Neural progenitor cell (in vitro differentiated cells): ENCODE measurements around the gene FBXW7. TPM values are rescaled to one million over a fixed set of nuclear protein-coding genes. Genes with fewer than 3 reads are reported as not detected.

Experiments
- DNase-seq: peaks from one replicate; pipeline ENCODE4 v3.0.0-alpha.2; 2016; ENCODE audit warnings: low spot score
- H2AFZ ChIP-seq: fragments of 200-600 bp; sonication (generic); replicated peaks from 2 replicates; pipeline ENCODE4 v1.6.1; 2016; ENCODE audit warnings: antibody characterized with exemption
- H3F3A ChIP-seq: fragments of 200-600 bp; sonication (generic); 2 replicates; pipeline ENCODE4 v1.6.1; 2016; ENCODE audit warnings: antibody characterized with exemption, low read depth
- H3K27ac ChIP-seq: fragments of 200-600 bp; sonication (generic); 2 replicates; pipeline ENCODE4 v1.5.1; 2016; ENCODE audit warnings: mild to moderate bottlenecking
- H3K27me3 ChIP-seq: fragments of 200-600 bp; sonication (generic); 2 replicates; pipeline ENCODE4 v1.6.1; 2016; ENCODE audit warnings: mild to moderate bottlenecking, moderate library complexity
- H3K36me3 ChIP-seq: fragments of 200-600 bp; sonication (generic); 2 replicates; pipeline ENCODE4 v1.5.1; 2016
- H3K4me1 ChIP-seq: fragments of 200-600 bp; sonication (generic); 2 replicates; pipeline ENCODE4 v1.6.1; 2016; ENCODE audit warnings: mixed run types
- H3K4me2 ChIP-seq: fragments of 200-600 bp; sonication (generic); 2 replicates; pipeline ENCODE4 v1.6.1; 2016
- H3K4me3 ChIP-seq: fragments of 200-600 bp; sonication (generic); 2 replicates; pipeline ENCODE4 v1.5.1; 2016
- H3K79me2 ChIP-seq: fragments of 200-600 bp; sonication (generic); 2 replicates; pipeline ENCODE4 v1.6.1; 2016; ENCODE audit warnings: low read depth
- H3K9ac ChIP-seq: fragments of 200-600 bp; sonication (generic); 2 replicates; pipeline ENCODE4 v1.6.1; 2016
- H3K9me3 ChIP-seq: fragments of 200-600 bp; sonication (generic); 2 replicates; pipeline ENCODE4 v1.5.1; 2016; ENCODE audit warnings: low read depth
- H4K20me1 ChIP-seq: fragments of 200-600 bp; sonication (generic); 2 replicates; pipeline ENCODE4 v1.6.1; 2016; ENCODE audit warnings: low read depth
- H3K27ac Mint-ChIP-seq: 3 replicates; pipeline ENCODE4 v1.8.0; 2021; ENCODE audit warnings: mixed read lengths
- H3K27me3 Mint-ChIP-seq: 2 replicates; pipeline ENCODE4 v1.8.0; 2022; ENCODE audit warnings: low read depth, mild to moderate bottlenecking, inconsistent platforms, moderate library complexity, mixed read lengths; ENCODE audit not compliant: insufficient read depth
- H3K36me3 Mint-ChIP-seq: 3 replicates; pipeline ENCODE4 v1.8.0; 2021; ENCODE audit warnings: mixed read lengths
- H3K4me1 Mint-ChIP-seq: 3 replicates; pipeline ENCODE4 v1.8.0; 2021; ENCODE audit warnings: mixed read lengths
- H3K4me3 Mint-ChIP-seq: 3 replicates; pipeline ENCODE4 v1.8.0; 2021; ENCODE audit warnings: mild to moderate bottlenecking, moderate library complexity, mixed read lengths
- H3K9me3 Mint-ChIP-seq: 3 replicates; pipeline ENCODE4 v1.8.0; 2020; ENCODE audit warnings: mixed read lengths
- CTCF ChIP-seq: fragments of 200-600 bp; sonication (generic); IDR thresholded peaks from 2 replicates; pipeline ENCODE4 v1.5.1; 2017; ENCODE audit warnings: antibody characterized with exemption, mild to moderate bottlenecking
- EZH2 ChIP-seq: fragments of 200-600 bp; sonication (generic); IDR thresholded peaks from 2 replicates; pipeline ENCODE4 v1.6.1; 2017; ENCODE audit warnings: antibody characterized with exemption, mild to moderate bottlenecking, moderate library complexity
- EZH2phosphoT487 ChIP-seq: fragments of 200-600 bp; sonication (generic); IDR thresholded peaks from 2 replicates; pipeline ENCODE4 v1.6.1; 2017; ENCODE audit warnings: antibody characterized with exemption
- total RNA-seq: library from RNA; depleted of rRNA; stranded (reverse); fragments of >200 nt; gene quantifications from 2 replicates; pipeline ENCODE4 v1.2.3, GENCODE V29; 2015; ENCODE audit warnings: low replicate concordance

FBXW7 gene
- total RNA-seq, 1 donor from 2014 or later, result 43.9 TPM

GRCh38 chr4:152462047-152462446, 73.8 kb downstream of the FBXW7 start:
- no peak overlapping the region for H2AFZ ChIP-seq
- no peaks in the 10 kb centered on the region for H3K36me3 ChIP-seq
- no peaks in the 10 kb centered on the region for H3K27me3 ChIP-seq
- H3K9me3 ChIP-seq, result no peaks in the 10 kb centered on the region
- H3F3A ChIP-seq, result no peaks in the 10 kb centered on the region
- no peak for TF ChIP-seq CTCF
- TF ChIP-seq EZH2phosphoT487, result no peak
- no peak for TF ChIP-seq EZH2
- Mint-ChIP-seq H3K27ac (no peak overlapping the region), H3K27me3 (no peaks in the 10 kb centered on the region), H3K36me3 (peaks cover 2% of the 10 kb centered on the region), H3K4me1 (no peaks in the 10 kb centered on the region), H3K9me3 (peaks cover 4% of the 10 kb centered on the region), H3K4me3 (no peak overlapping the region)
- no peak for DNase-seq
- H3K4me3 ChIP-seq, result no peak overlapping the region
- H4K20me1 ChIP-seq, result no peaks in the 10 kb centered on the region
- H3K79me2 ChIP-seq, result peaks cover 43% of the 10 kb centered on the region
- H3K9ac ChIP-seq, result no peak overlapping the region
- H3K4me2 ChIP-seq, result no peak overlapping the region
- no peak overlapping the region for H3K27ac ChIP-seq
- no peaks in the 10 kb centered on the region for H3K4me1 ChIP-seq

GRCh38 chr4:152460488-152460887, 75.4 kb downstream of the FBXW7 start:
- no peak overlapping the region for H3K27ac Mint-ChIP-seq
- DNase-seq, result no peak
- H3K9me3 Mint-ChIP-seq, result peaks cover 6% of the 10 kb centered on the region
- Histone ChIP-seq H3K79me2 (peaks cover 44% of the 10 kb centered on the region), H3K9ac (no peak overlapping the region), H3K9me3 (no peaks in the 10 kb centered on the region), H3K27ac (no peak overlapping the region), H2AFZ (no peak overlapping the region), H4K20me1 (peaks cover 2% of the 10 kb centered on the region), H3K4me1 (no peaks in the 10 kb centered on the region), H3K4me3 (no peak overlapping the region), H3K36me3 (no peaks in the 10 kb centered on the region), H3K27me3 (no peaks in the 10 kb centered on the region), H3F3A (no peaks in the 10 kb centered on the region), H3K4me2 (no peak overlapping the region)
- H3K36me3 Mint-ChIP-seq, result peaks cover 2% of the 10 kb centered on the region
- no peaks in the 10 kb centered on the region for H3K4me1 Mint-ChIP-seq
- H3K27me3 Mint-ChIP-seq, result no peaks in the 10 kb centered on the region
- H3K4me3 Mint-ChIP-seq, result no peak overlapping the region
- TF ChIP-seq EZH2phosphoT487, result no peak
- no peak for TF ChIP-seq CTCF
- TF ChIP-seq EZH2, result no peak

GRCh38 chr4:152459326-152459725, 76.6 kb downstream of the FBXW7 start:
- H3K27ac ChIP-seq, result no peak overlapping the region
- DNase-seq, result no peak

More at GRCh38 chr4:152459326-152459725, 76.6 kb downstream of the FBXW7 start:
- no peak overlapping the region for H3K9ac ChIP-seq
- H3F3A ChIP-seq, result no peaks in the 10 kb centered on the region
- H3K4me2 ChIP-seq, result no peak overlapping the region
- TF ChIP-seq CTCF (no peak), EZH2 (no peak), EZH2phosphoT487 (no peak)
- no peak overlapping the region for H3K4me3 ChIP-seq
- Mint-ChIP-seq H3K4me1 (no peaks in the 10 kb centered on the region), H3K27ac (no peak overlapping the region), H3K9me3 (peaks cover 6% of the 10 kb centered on the region), H3K27me3 (no peaks in the 10 kb centered on the region), H3K4me3 (no peak overlapping the region), H3K36me3 (peaks cover 2% of the 10 kb centered on the region)
- peaks cover 48% of the 10 kb centered on the region for H3K79me2 ChIP-seq
- no peaks in the 10 kb centered on the region for H3K36me3 ChIP-seq
- H3K4me1 ChIP-seq, result no peaks in the 10 kb centered on the region
- no peaks in the 10 kb centered on the region for H3K9me3 ChIP-seq
- peaks cover 14% of the 10 kb centered on the region for H4K20me1 ChIP-seq
- H3K27me3 ChIP-seq, result no peaks in the 10 kb centered on the region
- no peak overlapping the region for H2AFZ ChIP-seq
